B cell (primary cell): ENCODE measurements around the gene GGT7. TPM values are rescaled to one million over a fixed set of nuclear protein-coding genes. Genes with fewer than 3 reads are reported as not detected.

Experiments
- ATAC-seq: fragments of 200-7000 bp; cut with Tn5 transposase; one replicate; pipeline ENCODE4 v1.10.0; 2021; ENCODE audit warnings: low read depth, mild to moderate bottlenecking, moderate number of reproducible peaks, moderate library complexity
- CTCF ChIA-PET: fragments of 350-600 bp; sonication (Branson Sonifier 250); formaldehyde crosslinking; loops from one replicate; lab custom pipeline; 2021; ENCODE audit warnings: antibody characterized with exemption, inconsistent platforms; lab: Charles Lee
- POLR2A ChIA-PET: fragments of 350-600 bp; sonication (Branson Sonifier 250); formaldehyde crosslinking; loops from one replicate; lab custom pipeline; 2021; ENCODE audit warnings: antibody characterized with exemption; lab: Charles Lee
- DNase-seq: peaks from one replicate; pipeline ENCODE4 v3.0.0; 2013
- H2AFZ ChIP-seq: 2 replicates; pipeline ENCODE4 v1.6.1; 2012; ENCODE audit warnings: mild to moderate bottlenecking, low read depth, low read length; ENCODE audit not compliant: insufficient read depth, poor library complexity, severe bottlenecking
- H3K27ac ChIP-seq, 2 donors: 1 replicate in 1 of 2; 2 replicates in 1 of 2; pipeline ENCODE4 v1.5.1; 2012 to 2013; ENCODE audit warnings: low read length in 2 of 2, mild to moderate bottlenecking in 2 of 2, moderate library complexity in 1 of 2
- H3K27me3 ChIP-seq, 4 experiments: fragments of 200-600 bp in 1 of 4; sonication (generic) in 1 of 4; replicated peaks in 1 of 4; 1 replicate in 2 of 4; 2 replicates in 2 of 4; pipeline versions ENCODE4 v1.6.1 to v1.7.0; 2013 to 2016; ENCODE audit warnings: low read length in 3 of 4, mild to moderate bottlenecking in 2 of 4, mixed read lengths in 1 of 4, moderate library complexity in 1 of 4; ENCODE audit not compliant: insufficient read depth in 4 of 4, control insufficient read depth in 3 of 4; ENCODE audit errors: control extremely low read depth in 1 of 4
- H3K36me3 ChIP-seq, 2 experiments: replicated peaks in 1 of 2; 1 replicate in 1 of 2; 2 replicates in 1 of 2; pipeline versions ENCODE4 v1.6.1 to v1.7.1; 2013; ENCODE audit warnings: low read length in 1 of 2; ENCODE audit not compliant: insufficient read depth in 2 of 2, control insufficient read depth in 1 of 2; ENCODE audit errors: control extremely low read depth in 1 of 2, extremely low read depth in 1 of 2
- H3K4me1 ChIP-seq, 2 donors: fragments of 200-600 bp in 1 of 2; sonication (generic) in 1 of 2; 1 replicate in 1 of 2; 2 replicates in 1 of 2; pipeline versions ENCODE4 v1.5.1 to v1.6.1; 2013 to 2017; ENCODE audit warnings: low read length in 2 of 2; ENCODE audit not compliant: control insufficient read depth in 2 of 2, insufficient read depth in 2 of 2
- H3K4me2 ChIP-seq: replicated peaks from 2 replicates; pipeline ENCODE3; 2012; ENCODE audit warnings: mild to moderate bottlenecking, low read depth, low read length; ENCODE audit not compliant: poor library complexity, severe bottlenecking
- H3K4me3 ChIP-seq, 5 experiments: fragments of 200-600 bp in 1 of 5; sonication (generic) in 1 of 5; 1 replicate in 3 of 5; 2 replicates in 2 of 5; pipeline versions ENCODE4 v1.5.1 to v1.7.0; 2011 to 2016; ENCODE audit warnings: low read length in 4 of 5, mild to moderate bottlenecking in 4 of 5, low read depth in 2 of 5, control low read depth in 1 of 5, moderate library complexity in 1 of 5; ENCODE audit not compliant: insufficient read depth in 1 of 5; ENCODE audit errors: control extremely low read depth in 1 of 5, extremely low read depth in 1 of 5
- H3K79me2 ChIP-seq: fragments of 200-600 bp; sonication (generic); one replicate; pipeline ENCODE4 v1.6.0; 2016; ENCODE audit warnings: low read length; ENCODE audit not compliant: control insufficient read depth, insufficient read depth
- H3K9ac ChIP-seq: fragments of 200-600 bp; sonication (generic); 2 replicates; pipeline ENCODE4 v1.6.1; 2017; ENCODE audit warnings: mild to moderate bottlenecking, low read length, moderate library complexity
- H3K9me3 ChIP-seq, 3 donors: one replicate each; pipeline versions ENCODE4 v1.6.1 to v1.7.1; 2013; ENCODE audit warnings: low read length in 2 of 3; ENCODE audit not compliant: control insufficient read depth in 2 of 3, insufficient read depth in 1 of 3; ENCODE audit errors: control extremely low read depth in 1 of 3
- H4K20me1 ChIP-seq: 2 replicates; pipeline ENCODE4 v1.6.0; 2012; ENCODE audit warnings: mild to moderate bottlenecking, low read length; ENCODE audit not compliant: insufficient read depth, control insufficient read depth, poor library complexity, severe bottlenecking
- H3K27ac Mint-ChIP-seq: one replicate; pipeline ENCODE4 v1.8.0; 2021; ENCODE audit warnings: mixed read lengths
- H3K27me3 Mint-ChIP-seq: one replicate; pipeline ENCODE4 v1.8.0; 2021; ENCODE audit warnings: mixed read lengths
- H3K4me1 Mint-ChIP-seq: one replicate; pipeline ENCODE4 v1.8.0; 2021; ENCODE audit warnings: mixed read lengths
- H3K4me3 Mint-ChIP-seq: one replicate; pipeline ENCODE4 v1.8.0; 2021; ENCODE audit warnings: mixed read lengths
- H3K9me3 Mint-ChIP-seq: one replicate; pipeline ENCODE4 v1.8.0; 2022; ENCODE audit warnings: mixed read lengths; ENCODE audit not compliant: insufficient read depth
- CTCF ChIP-seq: fragments of 200-600 bp; IDR thresholded peaks from one replicate; pipeline ENCODE4 v1.8.0; 2022; ENCODE audit warnings: antibody characterized with exemption, mild to moderate bottlenecking
- EZH2 ChIP-seq: IDR thresholded peaks from 2 replicates; pipeline ENCODE4 v1.6.1; 2012; ENCODE audit warnings: borderline replicate concordance, low read depth, mild to moderate bottlenecking, moderate library complexity, low read length; ENCODE audit not compliant: insufficient read depth, poor library complexity, severe bottlenecking
- WGBS: methylation state at CpG from one replicate; pipeline ENCODE4 v1.1.5; 2013; ENCODE audit warnings: missing lambda C conversion rate; ENCODE audit not compliant: insufficient coverage; 5-methylcytosine and 5-hydroxymethylcytosine counted together
- intact Hi-C: fragments of 100-400 bp; cut with micrococcal nuclease; formaldehyde crosslinking; loops from one replicate; pipeline ENCODE4 v1.10.0; 2022
- polyA plus RNA-seq: library from polyadenylated mRNA; depleted of rRNA; stranded (reverse); fragments of >200 nt; gene quantifications from 2 replicates; pipeline ENCODE4 v1.2.3, GENCODE V29; 2012
- total RNA-seq, 2 donors: library from RNA; stranded (reverse); fragments of 120-200 nt in 1 of 2; gene quantifications; 1 replicate in 1 of 2; 2 replicates in 1 of 2; pipeline versions ENCODE4 v1.2.3 to v1.2.4, GENCODE V29; 2013 to 2022

The GGT7 gene
- total and polyA plus RNA-seq, 2 donors (not counting 1 experiment from before 2014, with no cell fraction given): 28.6 to 31.9 TPM

- H3K27me3 Mint-ChIP-seq: peaks cover 5% of the 10 kb centered on the region
- H3K4me3 Mint-ChIP-seq: no peak overlapping the region
- no peaks in the 10 kb centered on the region for H4K20me1 ChIP-seq
- no peaks in the 10 kb centered on the region for H3K36me3 ChIP-seq
- H3K9ac ChIP-seq: no peak overlapping the region
- intact Hi-C loops: no loop called here
- H3K27me3 ChIP-seq: no peaks in the 10 kb centered on the region
- no CpG with 5 or more reads among the region's 3 CpGs for WGBS
- TF ChIP-seq CTCF (no peak), EZH2 (no peak)
- no peaks in the 10 kb centered on the region for H3K4me1 ChIP-seq
- no peak overlapping the region for H3K4me3 ChIP-seq
- ChIA-PET POLR2A (no interaction called here), CTCF (no interaction called here)
- H3K27ac ChIP-seq: no peak overlapping the region
- no peak overlapping the region for H2AFZ ChIP-seq
- peaks cover 1% of the 10 kb centered on the region for H3K4me1 Mint-ChIP-seq
- no peak overlapping the region for H3K4me2 ChIP-seq
- ATAC-seq (no peak), DNase-seq (no peak)
- H3K9me3 ChIP-seq: no peaks in the 10 kb centered on the region
- H3K9me3 Mint-ChIP-seq: no peaks in the 10 kb centered on the region
- H3K27ac Mint-ChIP-seq: no peak overlapping the region
- H3K79me2 ChIP-seq: no peaks in the 10 kb centered on the region
These were observed 22.8 kb upstream of the GGT7 start for GRCh38 chr20:34895465-34895864.

- Histone ChIP-seq H3K79me2 (no peaks in the 10 kb centered on the region), H3K36me3 (no peaks in the 10 kb centered on the region), H2AFZ (no peak overlapping the region), H3K27me3 (no peaks in the 10 kb centered on the region), H3K4me2 (no peak overlapping the region), H3K4me1 (no peaks in the 10 kb centered on the region), H3K4me3 (no peak overlapping the region), H3K27ac (no peak overlapping the region), H3K9ac (no peak overlapping the region), H4K20me1 (no peaks in the 10 kb centered on the region), H3K9me3 (no peaks in the 10 kb centered on the region)
- no CpG with 5 or more reads among the region's 1 CpG for WGBS
- no peak for DNase-seq
- ATAC-seq: no peak
- TF ChIP-seq CTCF (no peak), EZH2 (no peak)
- H3K9me3 Mint-ChIP-seq: no peaks in the 10 kb centered on the region
- ChIA-PET CTCF (no interaction called here), POLR2A (no interaction called here)
- no peak overlapping the region for H3K27ac Mint-ChIP-seq
- intact Hi-C loops: no loop called here
- H3K27me3 Mint-ChIP-seq: peaks cover 5% of the 10 kb centered on the region
- no peak overlapping the region for H3K4me3 Mint-ChIP-seq
- peaks cover 1% of the 10 kb centered on the region for H3K4me1 Mint-ChIP-seq
These were observed 22.1 kb upstream of the GGT7 start for GRCh38 chr20:34894723-34895122.
